Fibroblast of lung (primary cell): ENCODE data around the gene CHST1. TPM values are rescaled to one million over a fixed set of nuclear protein-coding genes. Genes with fewer than 3 reads are reported as not detected.

Source experiments
- DNase-seq, 2 donors: peaks; one replicate each; pipeline versions ENCODE4 v3.0.0 to v3.0.0-alpha.2; 2010; ENCODE audit warnings: low read depth in 2 of 2
- H2AFZ ChIP-seq: 2 replicates; pipeline ENCODE4 v1.5.1; 2012; ENCODE audit warnings: low read length, control low read depth, inconsistent platforms
- H3K27ac ChIP-seq: 2 replicates; pipeline ENCODE4 v1.5.1; 2011; ENCODE audit warnings: low read length, control low read depth; ENCODE audit not compliant: insufficient read depth
- H3K27me3 ChIP-seq: 2 replicates; pipeline ENCODE4 v1.5.1; 2011; ENCODE audit warnings: mild to moderate bottlenecking, low read length; ENCODE audit not compliant: control insufficient read depth, insufficient read depth
- H3K36me3 ChIP-seq: 2 replicates; pipeline ENCODE4 v1.5.1; 2011; ENCODE audit warnings: low read length; ENCODE audit not compliant: control insufficient read depth, insufficient read depth
- H3K4me1 ChIP-seq: 2 replicates; pipeline ENCODE4 v1.5.1; 2011; ENCODE audit warnings: low read length; ENCODE audit not compliant: control insufficient read depth, insufficient read depth; ENCODE audit errors: extremely low read depth
- H3K4me2 ChIP-seq: 2 replicates; pipeline ENCODE4 v1.5.1; 2011; ENCODE audit warnings: low read length, control low read depth; ENCODE audit not compliant: insufficient read depth; ENCODE audit errors: extremely low read depth
- H3K4me3 ChIP-seq, 4 experiments: fragments of 200-600 bp in 1 of 4; sonication (generic) in 1 of 4; replicated peaks in 1 of 4; 2 replicates each; pipeline ENCODE4 v1.5.1; 2011 to 2016; ENCODE audit warnings: low read length in 4 of 4, low read depth in 3 of 4, mild to moderate bottlenecking in 3 of 4, control low read depth in 2 of 4, inconsistent platforms in 1 of 4, mixed read lengths in 1 of 4; ENCODE audit not compliant: insufficient read depth in 1 of 4; ENCODE audit errors: control extremely low read depth in 1 of 4
- H3K79me2 ChIP-seq: 2 replicates; pipeline ENCODE4 v1.5.1; 2012; ENCODE audit warnings: mild to moderate bottlenecking, low read length, inconsistent platforms; ENCODE audit not compliant: control insufficient read depth, insufficient read depth
- H3K9ac ChIP-seq: 2 replicates; pipeline ENCODE4 v1.5.1; 2011; ENCODE audit warnings: mild to moderate bottlenecking, low read length, control low read depth; ENCODE audit not compliant: insufficient read depth
- H3K9me3 ChIP-seq: 2 replicates; pipeline ENCODE4 v1.5.1; 2012; ENCODE audit warnings: low read depth, low read length; ENCODE audit not compliant: control insufficient read depth, insufficient read depth
- H4K20me1 ChIP-seq: 2 replicates; pipeline ENCODE4 v1.5.1; 2011; ENCODE audit warnings: low read length; ENCODE audit not compliant: control insufficient read depth, insufficient read depth; ENCODE audit errors: extremely low read depth
- CTCF ChIP-seq, 2 donors: IDR thresholded peaks in 1 of 2; conservative IDR thresholded peaks in 1 of 2; 1 replicate in 1 of 2; 2 replicates in 1 of 2; pipeline ENCODE4 v1.5.1; 2011 to 2012; ENCODE audit warnings: low read length in 2 of 2, control low read depth in 1 of 2, inconsistent platforms in 1 of 2, low read depth in 1 of 2, mild to moderate bottlenecking in 1 of 2
- EZH2 ChIP-seq: IDR thresholded peaks from 2 replicates; pipeline ENCODE4 v1.5.1; 2012; ENCODE audit warnings: low read length, control low read depth, mild to moderate bottlenecking; ENCODE audit errors: missing control alignments
- polyA plus RNA-seq, 2 donors: library from polyadenylated mRNA; depleted of rRNA in 1 of 2; stranded (reverse) in 1 of 2; unstranded in 1 of 2; fragments of >200 nt; gene quantifications; 2 replicates each; pipeline ENCODE4 v1.2.1, GENCODE V29; 2011 to 2012; ENCODE audit warnings: missing spikeins in 1 of 2
- total RNA-seq: library from RNA; depleted of rRNA; stranded (reverse); fragments of >200 nt; gene quantifications from 2 replicates; pipeline ENCODE4 v1.2.1, GENCODE V29; 2014

The CHST1 gene
- total and polyA plus RNA-seq, 2 donors (not counting 1 experiment from before 2014, with no cell fraction given) = under 0.01 to 0.17 TPM

- Histone ChIP-seq H3K79me2 (no peaks in the 10 kb centered on the region), H3K27me3 (peaks cover 6% of the 10 kb centered on the region), H3K9ac (no peak overlapping the region), H3K4me3 (no peak overlapping the region), H2AFZ (no peak overlapping the region), H3K4me1 (no peaks in the 10 kb centered on the region), H3K27ac (no peak overlapping the region), H4K20me1 (no peaks in the 10 kb centered on the region), H3K36me3 (no peaks in the 10 kb centered on the region), H3K9me3 (no peaks in the 10 kb centered on the region), H3K4me2 (no peak overlapping the region)
- no peak for DNase-seq
- TF ChIP-seq CTCF (conservative IDR thresholded peaks at IDR 0.05 in 1 of 2, IDR thresholded peaks at IDR 0.05 in 1 of 2; ENCODE audit: low read depth in 1 of 2, low read length in 2 of 2) (no peak), EZH2 (no peak)
Observed at GRCh38 chr11:45685964-45686537, 20.6 kb upstream of the CHST1 start.

- Histone ChIP-seq H3K4me2 (no peak overlapping the region), H4K20me1 (no peaks in the 10 kb centered on the region), H3K79me2 (no peaks in the 10 kb centered on the region), H3K27ac (no peak overlapping the region), H3K36me3 (no peaks in the 10 kb centered on the region), H3K27me3 (peaks cover 6% of the 10 kb centered on the region), H2AFZ (no peak overlapping the region), H3K4me1 (no peaks in the 10 kb centered on the region), H3K9me3 (no peaks in the 10 kb centered on the region), H3K9ac (no peak overlapping the region), H3K4me3 (no peak overlapping the region)
- no peak for TF ChIP-seq CTCF (conservative IDR thresholded peaks at IDR 0.05 in 1 of 2, IDR thresholded peaks at IDR 0.05 in 1 of 2; ENCODE audit: low read depth in 1 of 2, low read length in 2 of 2)
- no peak for TF ChIP-seq EZH2
- DNase-seq = no peak
Observed at GRCh38 chr11:45684440-45684839, 19.0 kb upstream of the CHST1 start.

- Histone ChIP-seq H3K4me1 (no peaks in the 10 kb centered on the region), H3K36me3 (no peaks in the 10 kb centered on the region), H2AFZ (no peak overlapping the region), H4K20me1 (no peaks in the 10 kb centered on the region), H3K79me2 (no peaks in the 10 kb centered on the region), H3K9me3 (no peaks in the 10 kb centered on the region), H3K4me3 (no peak overlapping the region), H3K27ac (no peak overlapping the region), H3K9ac (no peak overlapping the region), H3K27me3 (peaks cover 6% of the 10 kb centered on the region), H3K4me2 (no peak overlapping the region)
- TF ChIP-seq CTCF (conservative IDR thresholded peaks at IDR 0.05 in 1 of 2, IDR thresholded peaks at IDR 0.05 in 1 of 2; ENCODE audit: low read depth in 1 of 2, low read length in 2 of 2) (no peak), EZH2 (no peak)
- DNase-seq = no peak
Observed at GRCh38 chr11:45683271-45684058, 18.0 kb upstream of the CHST1 start.
